ENCODE data around the gene CSNK2A1.

Gene CSNK2A1

DNA sequence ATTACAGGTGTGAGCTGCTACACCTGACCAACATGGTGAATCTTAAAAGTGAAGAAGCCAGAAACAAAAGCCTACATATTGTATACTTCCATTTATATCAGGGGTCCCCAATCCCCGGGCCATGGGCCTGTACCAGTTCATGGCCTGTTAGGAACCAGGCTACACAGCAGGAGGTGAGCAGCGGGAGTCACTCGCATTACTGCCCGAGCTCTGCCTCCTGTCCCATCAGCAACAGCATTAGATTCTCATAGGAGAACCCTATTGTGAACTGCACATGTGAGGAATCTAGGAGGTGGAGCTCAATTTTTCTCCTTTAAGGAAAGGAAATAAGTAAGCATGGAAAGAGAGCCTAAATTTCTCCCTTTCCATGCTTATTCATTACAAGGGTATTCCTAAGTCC is 21.7 kb downstream of the CSNK2A1 start:
- no peak overlapping the region for H3K4me2 ChIP-seq (ENCODE audit: low read length)
- H3K27me3 ChIP-seq (ENCODE audit: low read depth, low read length) = no peaks in the 10 kb centered on the region
- no peak overlapping the region for H3K4me3 ChIP-seq (ENCODE audit: low read length)
- no peak overlapping the region for H2AFZ ChIP-seq (ENCODE audit: low read depth, low read length)
- H3K9ac ChIP-seq (ENCODE audit: low read length) = no peak overlapping the region
- H3K9me3 ChIP-seq (ENCODE audit: insufficient read depth, low read length) = peaks cover 8% of the 10 kb centered on the region
- H3K36me3 ChIP-seq (replicated peaks; ENCODE audit: low read depth, low read length) = peaks cover 66% of the 10 kb centered on the region
- peaks cover 93% of the 10 kb centered on the region for H3K79me2 ChIP-seq (ENCODE audit: low read length)
- no peak overlapping the region for H3K27ac ChIP-seq (ENCODE audit: low read length)
- H3K4me1 ChIP-seq (ENCODE audit: low read length) = no peaks in the 10 kb centered on the region
- no peak for TF ChIP-seq EZH2phosphoT487 (IDR thresholded peaks at IDR 0.05; ENCODE audit: low read depth)
- TF ChIP-seq CTCF (IDR thresholded peaks at IDR 0.05; ENCODE audit: low read depth, low read length) = no peak
- peaks cover 45% of the 10 kb centered on the region for H4K20me1 ChIP-seq (ENCODE audit: insufficient read depth, low read length)

- Histone ChIP-seq H3K36me3 (replicated peaks; ENCODE audit: low read depth, low read length) (peaks cover 64% of the 10 kb centered on the region), H4K20me1 (ENCODE audit: insufficient read depth, low read length) (peaks cover 63% of the 10 kb centered on the region)
Observed at GRCh38 chr20:519999-520398, 23.6 kb downstream of the CSNK2A1 start.

DNA sequence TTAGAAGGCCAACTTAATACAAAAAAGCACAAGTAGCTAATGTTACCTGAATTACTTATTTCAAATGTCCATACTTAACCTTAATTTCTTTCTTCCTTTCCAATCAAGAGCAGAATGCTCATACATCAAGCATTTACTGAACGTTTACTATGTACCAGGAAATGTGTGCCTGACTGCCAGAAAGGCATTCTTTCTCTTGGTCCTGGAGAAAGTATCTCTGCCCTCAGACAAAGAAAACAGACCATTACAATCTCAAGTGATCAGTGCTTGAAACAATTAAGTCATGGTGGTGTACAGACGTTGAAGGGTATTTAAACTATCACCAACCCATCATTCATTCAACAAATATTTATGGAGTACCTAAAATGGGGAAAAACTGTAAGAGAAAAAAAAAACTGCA is 26.4 kb downstream of the CSNK2A1 start:
- peaks cover 98% of the 10 kb centered on the region for H3K79me2 ChIP-seq (ENCODE audit: low read length)
- no peaks in the 10 kb centered on the region for H3K4me1 ChIP-seq (ENCODE audit: low read length)
- no peak overlapping the region for H3K4me2 ChIP-seq (ENCODE audit: low read length)
- no peak overlapping the region for H2AFZ ChIP-seq (ENCODE audit: low read depth, low read length)
- H3K36me3 ChIP-seq (replicated peaks; ENCODE audit: low read depth, low read length) = peaks cover 45% of the 10 kb centered on the region
- TF ChIP-seq EZH2phosphoT487 (IDR thresholded peaks at IDR 0.05; ENCODE audit: low read depth) (no peak), CTCF (IDR thresholded peaks at IDR 0.05; ENCODE audit: low read depth, low read length) (no peak)
- H3K4me3 ChIP-seq (ENCODE audit: low read length) = no peak overlapping the region
- no peak overlapping the region for H3K9ac ChIP-seq (ENCODE audit: low read length)
- H3K27ac ChIP-seq (ENCODE audit: low read length) = no peak overlapping the region
- H3K9me3 ChIP-seq (ENCODE audit: insufficient read depth, low read length) = peaks cover 8% of the 10 kb centered on the region
- H3K27me3 ChIP-seq (ENCODE audit: low read depth, low read length) = no peaks in the 10 kb centered on the region
- peaks cover 77% of the 10 kb centered on the region for H4K20me1 ChIP-seq (ENCODE audit: insufficient read depth, low read length)

More at GRCh38 chr20:519999-520398, 23.6 kb downstream of the CSNK2A1 start:
- Histone ChIP-seq H3K4me1 (ENCODE audit: low read length) (no peaks in the 10 kb centered on the region), H3K4me3 (ENCODE audit: low read length) (no peak overlapping the region), H3K27ac (ENCODE audit: low read length) (no peak overlapping the region), H3K79me2 (ENCODE audit: low read length) (peaks cover 97% of the 10 kb centered on the region), H3K9me3 (ENCODE audit: insufficient read depth, low read length) (peaks cover 8% of the 10 kb centered on the region), H3K4me2 (ENCODE audit: low read length) (no peak overlapping the region), H2AFZ (ENCODE audit: low read depth, low read length) (no peak overlapping the region), H3K27me3 (ENCODE audit: low read depth, low read length) (no peaks in the 10 kb centered on the region), H3K9ac (ENCODE audit: low read length) (no peak overlapping the region)
- no peak for TF ChIP-seq CTCF (IDR thresholded peaks at IDR 0.05; ENCODE audit: low read depth, low read length)
- TF ChIP-seq EZH2phosphoT487 (IDR thresholded peaks at IDR 0.05; ENCODE audit: low read depth) = no peak

DNA sequence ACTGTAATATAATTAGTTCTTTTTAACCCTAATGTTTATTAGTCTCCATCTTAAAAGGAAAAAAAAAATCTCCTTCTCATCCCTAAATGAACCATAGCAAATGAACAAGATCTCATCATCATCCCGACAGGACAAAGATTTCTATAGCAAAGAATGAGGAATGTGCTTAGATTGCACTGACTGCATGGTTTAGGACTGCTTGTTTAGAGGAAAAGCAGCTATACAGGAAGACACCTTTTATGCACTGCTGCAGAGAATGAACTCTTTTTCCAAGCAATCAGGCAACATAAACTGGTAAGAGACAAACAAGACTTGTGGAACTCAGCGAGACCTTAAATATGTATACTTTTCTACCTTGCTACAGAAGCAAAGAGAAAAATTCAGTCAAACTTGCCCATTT is 26.8 kb downstream of the CSNK2A1 start:
- Histone ChIP-seq H2AFZ (ENCODE audit: low read depth, low read length) (no peak overlapping the region), H3K4me2 (ENCODE audit: low read length) (no peak overlapping the region), H4K20me1 (ENCODE audit: insufficient read depth, low read length) (peaks cover 80% of the 10 kb centered on the region), H3K4me1 (ENCODE audit: low read length) (no peaks in the 10 kb centered on the region), H3K27me3 (ENCODE audit: low read depth, low read length) (no peaks in the 10 kb centered on the region), H3K9me3 (ENCODE audit: insufficient read depth, low read length) (peaks cover 8% of the 10 kb centered on the region), H3K79me2 (ENCODE audit: low read length) (peaks cover 98% of the 10 kb centered on the region), H3K9ac (ENCODE audit: low read length) (no peak overlapping the region), H3K27ac (ENCODE audit: low read length) (no peak overlapping the region), H3K36me3 (replicated peaks; ENCODE audit: low read depth, low read length) (peaks cover 43% of the 10 kb centered on the region), H3K4me3 (ENCODE audit: low read length) (no peak overlapping the region)
- TF ChIP-seq CTCF (IDR thresholded peaks at IDR 0.05; ENCODE audit: low read depth, low read length) = no peak
- TF ChIP-seq EZH2phosphoT487 (IDR thresholded peaks at IDR 0.05; ENCODE audit: low read depth) = no peak
